ENCODE results near the gene SH2D2A.

DNA sequence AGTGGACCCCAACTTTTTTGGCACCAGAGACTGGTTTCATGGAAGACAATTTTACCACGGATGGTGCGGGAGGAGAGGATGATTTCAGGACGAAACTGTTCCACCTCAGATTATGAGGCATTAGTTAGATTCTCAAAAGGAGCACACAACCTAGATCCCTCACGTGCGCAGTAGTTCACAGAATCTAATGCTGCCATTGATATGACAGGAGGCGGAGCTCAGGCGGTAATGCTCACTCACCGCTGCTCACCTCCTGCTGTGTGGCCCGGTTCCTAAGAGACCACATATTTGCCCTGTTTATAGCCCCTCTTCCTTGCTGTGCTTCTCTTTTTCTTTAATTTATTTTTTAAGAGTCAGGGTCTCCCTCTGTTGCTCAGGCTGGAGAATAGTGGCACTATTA, 48.6 kb upstream of the SH2D2A start:
- TF ChIP-seq, protein P1, sequence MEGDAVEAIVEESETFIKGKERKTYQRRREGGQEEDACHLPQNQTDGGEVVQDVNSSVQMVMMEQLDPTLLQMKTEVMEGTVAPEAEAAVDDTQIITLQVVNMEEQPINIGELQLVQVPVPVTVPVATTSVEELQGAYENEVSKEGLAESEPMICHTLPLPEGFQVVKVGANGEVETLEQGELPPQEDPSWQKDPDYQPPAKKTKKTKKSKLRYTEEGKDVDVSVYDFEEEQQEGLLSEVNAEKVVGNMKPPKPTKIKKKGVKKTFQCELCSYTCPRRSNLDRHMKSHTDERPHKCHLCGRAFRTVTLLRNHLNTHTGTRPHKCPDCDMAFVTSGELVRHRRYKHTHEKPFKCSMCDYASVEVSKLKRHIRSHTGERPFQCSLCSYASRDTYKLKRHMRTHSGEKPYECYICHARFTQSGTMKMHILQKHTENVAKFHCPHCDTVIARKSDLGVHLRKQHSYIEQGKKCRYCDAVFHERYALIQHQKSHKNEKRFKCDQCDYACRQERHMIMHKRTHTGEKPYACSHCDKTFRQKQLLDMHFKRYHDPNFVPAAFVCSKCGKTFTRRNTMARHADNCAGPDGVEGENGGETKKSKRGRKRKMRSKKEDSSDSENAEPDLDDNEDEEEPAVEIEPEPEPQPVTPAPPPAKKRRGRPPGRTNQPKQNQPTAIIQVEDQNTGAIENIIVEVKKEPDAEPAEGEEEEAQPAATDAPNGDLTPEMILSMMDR (conservative IDR thresholded peaks at IDR 0.05; ENCODE audit: low read length) = no peak
- TF ChIP-seq EZH2phosphoT487 (IDR thresholded peaks at IDR 0.05; ENCODE audit: borderline replicate concordance, low read depth, low read length) = no peak
